ENCODE results near the gene MAT2B. TPM values are rescaled to one million over a fixed set of nuclear protein-coding genes. Genes with fewer than 3 reads are reported as not detected.
A peak's percentile ranks its signal among the peaks of the same experiment; 100 is the strongest.

Gene MAT2B
- 10 to 100 TPM; 41.4 to 70.5 (median 54.8) TPM for total RNA-seq

GRCh38 chr5:163505368-163506094 is at the start of gene MAT2B:
TSS of gene MAT2B (plus strand) at chr5:163505619. CDS start at chr5:163505687, 68 bp downstream.
- peak; percentile 98 for ATAC-seq
- H3K4me1 ChIP-seq, result peaks cover 0 to 67% (median 17%) of the 10 kb centered on the region in 3 donors
- no peaks in the 10 kb centered on the region for H3K9me3 ChIP-seq
- H3K27me3 ChIP-seq, result no peaks in the 10 kb centered on the region
- TF ChIP-seq EP300 (IDR thresholded peaks at IDR 0.05) (no peak), POLR2A (IDR thresholded peaks at IDR 0.05) (peak; percentile 91 to 94), CTCF (IDR thresholded peaks at IDR 0.05) (peak in 3 of 4 experiments; percentile 32 to 72 (median 55)), POLR2AphosphoS5 (IDR thresholded peaks at IDR 0.05) (peak; percentile 95)
- H3K4me3 ChIP-seq, result peak within 1 kb of the TSS; percentile 65 to 79
- no peaks in the 10 kb centered on the region for H3K36me3 ChIP-seq
- H3K27ac ChIP-seq, result peak within 1 kb of the TSS; percentile 86 to 98 (median 97)
- 0 to 3% methylated on average over 13 to 18 of the region's 64 CpGs for WGBS, 2 donors (ENCODE audit: low coverage in 1 of 2)

- WGBS, 2 donors (ENCODE audit: low coverage in 1 of 2), result 70 to 78% methylated on average over 2 of the region's 2 CpGs
- no peak for ATAC-seq
- peaks cover 0 to 47% of the 10 kb centered on the region in 2 donors for H3K36me3 ChIP-seq
- H3K27me3 ChIP-seq, result no peaks in the 10 kb centered on the region
- H3K9me3 ChIP-seq, result no peaks in the 10 kb centered on the region
- H3K27ac ChIP-seq, result no peak overlapping the region
- no peak overlapping the region for H3K4me3 ChIP-seq
- TF ChIP-seq EP300 (IDR thresholded peaks at IDR 0.05) (no peak), CTCF (IDR thresholded peaks at IDR 0.05) (no peak), POLR2AphosphoS5 (IDR thresholded peaks at IDR 0.05) (no peak), POLR2A (IDR thresholded peaks at IDR 0.05) (no peak)
- peaks cover 0 to 34% (median 16%) of the 10 kb centered on the region in 3 donors for H3K4me1 ChIP-seq
These were observed 49.3 kb upstream of the MAT2B start for GRCh38 chr5:163456029-163456589.

- Histone ChIP-seq H3K9me3 (no peaks in the 10 kb centered on the region), H3K4me1 (peaks cover 0 to 41% (median 20%) of the 10 kb centered on the region in 3 donors), H3K27ac (no peak overlapping the region), H3K36me3 (peaks cover 0 to 40% of the 10 kb centered on the region in 2 donors), H3K4me3 (no peak overlapping the region), H3K27me3 (no peaks in the 10 kb centered on the region)
- WGBS, 2 donors (ENCODE audit: low coverage in 1 of 2), result 98 to 100% methylated on average over 1 to 7 of the region's 7 CpGs
- no peak for TF ChIP-seq CTCF (IDR thresholded peaks at IDR 0.05)
- no peak for TF ChIP-seq POLR2AphosphoS5 (IDR thresholded peaks at IDR 0.05)
- no peak for TF ChIP-seq POLR2A (IDR thresholded peaks at IDR 0.05)
- no peak for TF ChIP-seq EP300 (IDR thresholded peaks at IDR 0.05)
- ATAC-seq, result no peak
These were observed 48.6 kb upstream of the MAT2B start for GRCh38 chr5:163456840-163457239.

GRCh38 chr5:163458778-163459385 is 46.5 kb upstream of the MAT2B start:
- no peak for ATAC-seq
- no peaks in the 10 kb centered on the region for H3K27me3 ChIP-seq
- H3K36me3 ChIP-seq, result peaks cover 0 to 24% of the 10 kb centered on the region in 2 donors
- no peaks in the 10 kb centered on the region for H3K9me3 ChIP-seq
- TF ChIP-seq CTCF (IDR thresholded peaks at IDR 0.05) (no peak), EP300 (IDR thresholded peaks at IDR 0.05) (no peak), POLR2A (IDR thresholded peaks at IDR 0.05) (no peak), POLR2AphosphoS5 (IDR thresholded peaks at IDR 0.05) (no peak)
- H3K4me1 ChIP-seq, result peaks cover 0 to 42% (median 20%) of the 10 kb centered on the region in 3 donors
- H3K27ac ChIP-seq, result peak overlapping the region; percentile 90 to 97 (median 94)
- 37 to 52% methylated on average over 6 of the region's 6 CpGs for WGBS, 2 donors (ENCODE audit: low coverage in 1 of 2)
- H3K4me3 ChIP-seq, result peak overlapping the region; percentile 69 to 86
